Measurements from ENCODE around the gene IGSF21.

The IGSF21 gene

DNA sequence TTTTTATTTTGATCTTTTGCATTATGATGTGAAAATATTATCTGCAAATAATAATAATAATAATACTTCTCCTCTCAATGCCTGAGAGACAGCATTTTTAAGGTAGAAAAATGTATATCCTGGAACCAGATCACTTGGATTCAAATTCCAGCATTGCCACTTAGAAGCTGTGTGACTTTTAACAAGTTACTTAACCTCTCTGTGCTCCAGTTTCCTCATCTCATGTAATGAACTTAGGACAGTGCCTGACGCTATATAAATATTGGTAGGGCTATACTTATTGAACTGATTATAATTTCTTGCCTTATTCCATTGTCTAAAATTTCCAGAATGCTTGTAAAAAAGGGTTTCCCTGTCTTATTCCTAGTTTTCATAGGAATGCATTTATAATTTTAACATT is 137.2 kb downstream of the IGSF21 start:
- DNase-seq (ENCODE audit: extremely low spot score), result no peak
- no peak for TF ChIP-seq CTCF (IDR thresholded peaks at IDR 0.05; ENCODE audit: control extremely low read depth, extremely low read depth, low read depth, missing control alignments)
- ChIA-PET CTCF (interaction anchor here (1.2 kb wide), 2 partner anchors 8 to 24 kb away, joined by 3 read pairs; no protein-coding TSS in a partner anchor), POLR2A (no interaction called here)

GRCh38 chr1:18245647-18246046 is 138.0 kb downstream of the IGSF21 start:
- no peak for DNase-seq (ENCODE audit: extremely low spot score)
- CTCF ChIA-PET, result interaction anchor here (1.2 kb wide), 1 partner anchor 23 kb away, joined by 3 read pairs; no protein-coding TSS in a partner anchor
- POLR2A ChIA-PET, result no interaction called here
- no peak for TF ChIP-seq CTCF (IDR thresholded peaks at IDR 0.05; ENCODE audit: control extremely low read depth, extremely low read depth, low read depth, missing control alignments)

DNA sequence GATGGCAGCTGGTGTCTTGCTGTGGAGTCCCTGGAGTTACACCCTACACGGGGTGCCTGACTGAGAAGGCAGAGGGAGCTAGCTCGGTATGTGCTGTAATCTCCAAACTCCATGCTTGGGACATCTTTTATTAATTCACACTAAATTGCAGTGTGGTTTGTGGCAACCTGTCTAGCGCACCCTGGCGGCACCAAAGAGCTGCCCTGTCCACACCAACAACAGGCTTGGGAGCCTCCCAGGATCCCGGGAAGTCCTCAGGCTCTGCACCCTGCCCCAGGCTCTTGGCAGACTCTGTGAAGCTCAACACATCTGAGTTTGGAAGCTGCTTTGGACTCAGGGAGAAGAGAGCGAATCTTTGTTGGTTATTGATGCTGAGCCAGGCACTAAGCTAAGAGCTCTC is 138.9 kb downstream of the IGSF21 start:
- TF ChIP-seq CTCF (IDR thresholded peaks at IDR 0.05; ENCODE audit: control extremely low read depth, extremely low read depth, low read depth, missing control alignments), result no peak
- DNase-seq (ENCODE audit: extremely low spot score), result no peak
- ChIA-PET POLR2A (interaction anchor here (0.6 kb wide), 1 partner anchor 545 kb away, joined by 6 read pairs; no protein-coding TSS in a partner anchor), CTCF (interaction anchor here (1.6 kb wide), 1 partner anchor 12 kb away, joined by 8 read pairs; no protein-coding TSS in a partner anchor)

DNA sequence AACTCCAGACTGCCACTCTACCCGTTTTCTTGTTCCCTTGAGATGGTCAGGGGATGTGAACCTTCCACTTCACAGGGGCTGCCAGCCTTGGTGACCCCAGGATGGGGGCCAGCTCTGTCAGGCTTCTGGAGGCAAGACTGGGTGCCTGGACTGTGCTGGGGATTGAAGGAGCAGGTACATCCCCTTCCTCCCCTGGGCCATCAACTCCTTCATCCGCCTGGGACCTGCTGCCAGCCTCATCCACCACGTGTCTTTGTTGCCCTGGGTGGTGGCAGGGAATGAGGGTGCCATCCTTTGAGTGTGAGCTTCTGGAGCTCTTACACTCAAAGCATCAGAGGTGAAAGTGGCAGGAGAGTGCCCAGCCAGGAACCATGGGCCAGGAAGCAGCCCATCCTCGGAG is 139.6 kb downstream of the IGSF21 start:
- TF ChIP-seq CTCF (IDR thresholded peaks at IDR 0.05; ENCODE audit: control extremely low read depth, extremely low read depth, low read depth, missing control alignments), result no peak
- no peak for DNase-seq (ENCODE audit: extremely low spot score)
- ChIA-PET POLR2A (no interaction called here), CTCF (interaction anchor here (1.6 kb wide), 1 partner anchor 12 kb away, joined by 8 read pairs; no protein-coding TSS in a partner anchor)

DNA sequence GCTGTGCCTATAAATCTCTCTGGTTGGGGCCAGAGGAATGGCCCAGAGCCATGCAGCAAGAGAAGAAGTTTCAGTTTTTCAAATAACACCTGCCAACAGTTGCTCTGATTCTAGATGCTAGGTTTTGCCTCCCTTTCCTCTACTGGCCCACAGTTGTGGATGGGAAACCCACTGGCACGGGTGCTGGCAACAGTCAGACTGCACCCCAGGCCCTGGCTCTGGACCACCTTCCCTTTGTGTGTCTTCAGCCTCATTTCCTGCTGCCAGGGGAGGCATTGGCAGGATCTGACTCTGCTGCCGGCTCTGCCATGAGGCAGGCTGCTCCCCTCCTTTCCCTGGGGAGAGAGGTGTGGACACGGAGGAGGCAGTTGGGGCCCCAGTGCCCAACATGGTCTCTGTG is 142.0 kb downstream of the IGSF21 start:
- POLR2A ChIA-PET, result no interaction called here
- no peak for TF ChIP-seq CTCF (IDR thresholded peaks at IDR 0.05; ENCODE audit: control extremely low read depth, extremely low read depth, low read depth, missing control alignments)
- CTCF ChIA-PET, result no interaction called here
- no peak for DNase-seq (ENCODE audit: extremely low spot score)

DNA sequence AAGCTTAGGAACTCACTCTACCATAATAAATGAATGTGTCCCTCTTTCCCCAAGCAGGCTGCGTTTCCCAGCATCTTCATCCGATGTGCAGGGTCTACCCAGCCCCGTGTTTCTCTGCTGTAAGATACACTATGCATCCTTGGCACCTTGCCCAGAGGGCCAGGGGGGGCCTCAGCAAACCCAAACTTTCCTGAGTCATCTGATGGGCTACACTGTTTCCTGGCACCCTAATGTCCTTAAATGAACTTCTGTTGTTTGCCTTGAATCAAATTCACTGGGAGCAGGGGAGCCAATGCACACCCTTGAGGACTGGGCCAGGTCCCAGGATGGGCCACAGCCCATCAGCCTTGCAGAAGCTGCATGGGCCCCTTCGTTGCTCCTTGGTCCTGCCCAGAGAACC is 145.5 kb downstream of the IGSF21 start:
- DNase-seq (ENCODE audit: extremely low spot score), result no peak
- ChIA-PET POLR2A (no interaction called here), CTCF (interaction anchor here (0.8 to 1.7 kb wide), 3 partner anchors 9 to 16 kb away, joined by 3 to 4 read pairs (median 3); no protein-coding TSS in a partner anchor)
- no peak for TF ChIP-seq CTCF (IDR thresholded peaks at IDR 0.05; ENCODE audit: control extremely low read depth, extremely low read depth, low read depth, missing control alignments)
